Neuron (in vitro differentiated cells): Measurements from ENCODE around the gene SYMPK.
A peak's percentile ranks its signal among the peaks of the same experiment; 100 is the strongest.

Source experiments
- H2AFZ ChIP-seq: one replicate; pipeline ENCODE4 v1.6.1; 2013; ENCODE audit warnings: low read depth, mild to moderate bottlenecking, inconsistent platforms, low read length, moderate library complexity
- H3K27me3 ChIP-seq: one replicate; pipeline ENCODE4 v1.6.1; 2013; ENCODE audit warnings: low read length; ENCODE audit not compliant: insufficient read depth
- H3K36me3 ChIP-seq: one replicate; pipeline ENCODE4 v1.6.1; 2013; ENCODE audit warnings: low read length; ENCODE audit not compliant: insufficient read depth
- H3K4me1 ChIP-seq: one replicate; pipeline ENCODE4 v1.6.1; 2013; ENCODE audit warnings: low read length; ENCODE audit not compliant: insufficient read depth
- H3K4me3 ChIP-seq: 2 replicates; pipeline ENCODE4 v1.5.1; 2013; ENCODE audit warnings: mild to moderate bottlenecking, low read length, moderate library complexity
- H3K9me3 ChIP-seq: one replicate; pipeline ENCODE4 v1.6.1; 2013; ENCODE audit warnings: low read length

SYMPK gene

GRCh38 chr19:45768984-45769782, 93.8 kb downstream of the SYMPK start, which contains the start of gene SIX5:
TSS of gene SIX5 (minus strand) at chr19:45769252. CDS start at chr19:45768844, 408 bp downstream.
- peak within 1 kb of the TSS; percentile 48 for H3K4me3 ChIP-seq
- no peaks in the 10 kb centered on the region for H3K9me3 ChIP-seq
- peaks cover 28% of the 10 kb centered on the region for H3K36me3 ChIP-seq
- no peaks in the 10 kb centered on the region for H3K27me3 ChIP-seq
- H2AFZ ChIP-seq = no peak within 1 kb of the TSS
- H3K4me1 ChIP-seq = peaks cover 41% of the 10 kb centered on the region

GRCh38 chr19:45768655-45768983, 94.3 kb downstream of the SYMPK start:
- Histone ChIP-seq H3K4me3 (peak overlapping the region; percentile 48), H3K27me3 (no peaks in the 10 kb centered on the region), H2AFZ (no peak overlapping the region), H3K36me3 (peaks cover 27% of the 10 kb centered on the region), H3K9me3 (no peaks in the 10 kb centered on the region), H3K4me1 (peaks cover 45% of the 10 kb centered on the region)

DNA sequence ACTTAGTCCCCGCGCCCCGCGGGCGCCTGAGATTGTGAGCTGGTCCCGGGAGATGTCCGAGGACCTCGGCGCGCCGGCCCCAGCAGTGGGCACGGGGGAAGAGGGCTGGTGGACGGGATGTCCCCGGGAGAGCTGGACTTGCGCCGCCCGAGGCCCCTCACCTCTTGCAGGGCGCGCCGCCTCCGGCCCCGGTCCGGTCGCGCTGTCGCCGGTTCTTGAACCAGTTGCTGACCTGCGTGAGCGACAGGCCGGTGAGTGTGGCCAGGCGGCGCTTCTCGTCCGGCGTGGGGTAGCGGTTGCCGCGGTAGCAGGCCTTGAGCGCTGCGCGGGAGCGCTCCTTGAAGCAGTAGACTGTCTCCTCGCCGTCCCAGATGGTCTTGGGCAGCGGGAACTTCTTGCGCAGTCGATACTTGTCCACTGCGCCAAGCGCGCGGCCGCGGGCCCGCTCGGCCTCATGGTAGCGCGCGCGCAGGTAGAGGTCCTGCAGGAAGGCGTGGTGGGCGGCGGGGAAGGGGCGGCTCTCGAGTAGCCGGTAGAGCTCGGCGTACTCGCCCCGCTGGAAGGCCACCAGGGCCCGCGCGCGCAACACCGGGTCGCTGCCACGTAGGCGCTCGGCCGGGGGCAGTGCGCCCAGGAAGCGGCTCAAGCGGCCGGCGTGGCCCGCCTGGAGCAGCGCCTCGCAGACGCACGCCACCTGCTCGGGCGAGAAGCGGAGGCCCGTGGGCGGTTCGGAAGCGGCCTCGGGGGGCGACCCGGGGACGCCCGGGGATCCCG, 94.9 kb downstream of the SYMPK start:
- no peaks in the 10 kb centered on the region for H3K27me3 ChIP-seq
- peaks cover 22% of the 10 kb centered on the region for H3K36me3 ChIP-seq
- H3K4me3 ChIP-seq = peak overlapping the region; percentile 48
- H3K4me1 ChIP-seq = peaks cover 45% of the 10 kb centered on the region
- no peaks in the 10 kb centered on the region for H3K9me3 ChIP-seq
- no peak overlapping the region for H2AFZ ChIP-seq

DNA sequence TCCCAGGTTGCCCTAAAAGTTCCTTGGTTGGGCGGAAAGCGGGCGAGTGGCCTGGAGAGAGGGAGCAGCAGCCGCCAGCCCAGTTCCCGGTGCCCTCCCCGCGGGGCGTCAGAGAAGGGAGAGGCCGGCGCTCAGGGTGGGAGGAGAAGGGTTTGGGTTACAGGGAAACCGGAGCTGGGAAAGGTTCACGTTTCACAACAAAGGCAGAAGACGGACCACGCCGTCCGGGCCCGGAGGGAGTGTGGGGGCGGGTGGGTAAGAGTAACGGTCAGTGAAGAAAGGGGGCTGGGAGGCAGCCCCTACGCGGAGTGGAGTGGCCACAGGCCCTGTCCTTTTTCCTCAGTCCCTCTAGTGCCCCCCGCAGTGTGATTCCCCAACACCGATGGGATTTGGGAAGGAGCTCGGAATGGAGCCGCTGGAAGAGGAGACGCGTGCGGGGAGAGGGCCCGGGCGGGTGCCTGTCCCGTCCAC, 95.5 kb downstream of the SYMPK start:
- no peaks in the 10 kb centered on the region for H3K27me3 ChIP-seq
- H3K9me3 ChIP-seq = no peaks in the 10 kb centered on the region
- H3K4me3 ChIP-seq = peak overlapping the region; percentile 48
- no peak overlapping the region for H2AFZ ChIP-seq
- H3K36me3 ChIP-seq = peaks cover 15% of the 10 kb centered on the region
- H3K4me1 ChIP-seq = peaks cover 45% of the 10 kb centered on the region

- H2AFZ ChIP-seq = no peak overlapping the region
- peaks cover 10% of the 10 kb centered on the region for H3K36me3 ChIP-seq
- H3K9me3 ChIP-seq = no peaks in the 10 kb centered on the region
- peak overlapping the region; percentile 48 for H3K4me3 ChIP-seq
- peaks cover 45% of the 10 kb centered on the region for H3K4me1 ChIP-seq
- no peaks in the 10 kb centered on the region for H3K27me3 ChIP-seq
These were observed 96.0 kb downstream of the SYMPK start for GRCh38 chr19:45766869-45767346.

- H3K27me3 ChIP-seq = no peaks in the 10 kb centered on the region
- H3K9me3 ChIP-seq = no peaks in the 10 kb centered on the region
- H3K4me3 ChIP-seq = peak overlapping the region; percentile 48
- H3K4me1 ChIP-seq = peaks cover 45% of the 10 kb centered on the region
- peaks cover 5% of the 10 kb centered on the region for H3K36me3 ChIP-seq
- no peak overlapping the region for H2AFZ ChIP-seq
These were observed 96.6 kb downstream of the SYMPK start for GRCh38 chr19:45766296-45766868.

GRCh38 chr19:45765702-45766295, 97.1 kb downstream of the SYMPK start:
- no peaks in the 10 kb centered on the region for H3K9me3 ChIP-seq
- H3K27me3 ChIP-seq = no peaks in the 10 kb centered on the region
- H3K4me3 ChIP-seq = no peak overlapping the region
- peaks cover 41% of the 10 kb centered on the region for H3K4me1 ChIP-seq
- no peak overlapping the region for H2AFZ ChIP-seq
- H3K36me3 ChIP-seq = peaks cover under 1% of the 10 kb centered on the region
